MM.1S (cell line): Measurements from ENCODE around the gene SNF8.

Experiments
- CTCF ChIP-seq: fragments of 300-600 bp; sonication (generic); IDR thresholded peaks from 2 replicates; pipeline ENCODE4 v1.5.1; 2016; ENCODE audit warnings: antibody characterized with exemption, low read length, mixed read lengths
- EZH2 ChIP-seq: fragments of 300-600 bp; sonication (generic); optimal IDR thresholded peaks from 2 replicates; pipeline ENCODE3; 2017; ENCODE audit warnings: low read depth, mild to moderate bottlenecking, antibody characterized with exemption, low read length, mixed read lengths
- EZH2phosphoT487 ChIP-seq: fragments of 300-600 bp; sonication (generic); IDR thresholded peaks from 2 replicates; pipeline ENCODE4 v1.6.1; 2018; ENCODE audit warnings: antibody characterized with exemption, low read length

- TF ChIP-seq CTCF (no peak), EZH2 (no peak), EZH2phosphoT487 (no peak)
Observed at GRCh38 chr17:48901241-48901640, 43.4 kb downstream of the SNF8 start.
